GM13976 (cell line): ENCODE measurements around the gene CFAP57.

Source experiments
- DNase-seq: peaks from one replicate; pipeline ENCODE4 v3.0.0; 2012; ENCODE audit warnings: low spot score
- in situ Hi-C: fragments of 300-500 bp; cut with MboI; formaldehyde crosslinking; loops from one replicate; pipeline ENCODE4 v1.12.0; 2022; ENCODE audit warnings: low sequenced_read_pairs, mixed read lengths, inconsistent platforms; ENCODE audit not compliant: unreplicated experiment
- TF ChIP-seq, protein P1 (sequence below): IDR thresholded peaks from 2 replicates; pipeline ENCODE4 v1.5.1; 2012; ENCODE audit warnings: borderline replicate concordance, mild to moderate bottlenecking; ENCODE audit not compliant: insufficient read depth; ENCODE audit errors: extremely low read depth, missing control alignments, control extremely low read depth

The CFAP57 gene

DNA sequence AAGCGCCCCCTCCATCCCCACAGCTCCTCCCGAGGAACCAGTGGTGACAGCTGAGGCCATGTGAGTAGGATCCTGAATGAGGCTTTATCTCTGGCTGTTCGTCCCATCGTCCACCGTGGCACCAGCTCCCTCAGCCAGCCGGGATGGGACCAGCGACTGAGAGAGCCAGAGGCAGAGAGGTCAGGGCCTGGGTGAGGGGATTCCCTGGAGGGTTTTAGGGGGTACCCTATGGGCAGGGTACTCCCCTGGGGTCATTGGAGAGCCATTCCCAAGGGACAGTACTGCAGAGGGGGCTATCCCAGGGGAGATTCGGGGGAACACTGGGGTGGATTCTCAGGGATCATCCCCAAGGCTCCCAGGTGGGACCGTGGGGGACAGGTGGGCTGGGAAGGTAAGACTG is 100.0 kb downstream of the CFAP57 start:
- TF ChIP-seq, protein P1, sequence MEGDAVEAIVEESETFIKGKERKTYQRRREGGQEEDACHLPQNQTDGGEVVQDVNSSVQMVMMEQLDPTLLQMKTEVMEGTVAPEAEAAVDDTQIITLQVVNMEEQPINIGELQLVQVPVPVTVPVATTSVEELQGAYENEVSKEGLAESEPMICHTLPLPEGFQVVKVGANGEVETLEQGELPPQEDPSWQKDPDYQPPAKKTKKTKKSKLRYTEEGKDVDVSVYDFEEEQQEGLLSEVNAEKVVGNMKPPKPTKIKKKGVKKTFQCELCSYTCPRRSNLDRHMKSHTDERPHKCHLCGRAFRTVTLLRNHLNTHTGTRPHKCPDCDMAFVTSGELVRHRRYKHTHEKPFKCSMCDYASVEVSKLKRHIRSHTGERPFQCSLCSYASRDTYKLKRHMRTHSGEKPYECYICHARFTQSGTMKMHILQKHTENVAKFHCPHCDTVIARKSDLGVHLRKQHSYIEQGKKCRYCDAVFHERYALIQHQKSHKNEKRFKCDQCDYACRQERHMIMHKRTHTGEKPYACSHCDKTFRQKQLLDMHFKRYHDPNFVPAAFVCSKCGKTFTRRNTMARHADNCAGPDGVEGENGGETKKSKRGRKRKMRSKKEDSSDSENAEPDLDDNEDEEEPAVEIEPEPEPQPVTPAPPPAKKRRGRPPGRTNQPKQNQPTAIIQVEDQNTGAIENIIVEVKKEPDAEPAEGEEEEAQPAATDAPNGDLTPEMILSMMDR: no peak
- DNase-seq: peak; percentile 21
- in situ Hi-C loops: no loop called here

DNA sequence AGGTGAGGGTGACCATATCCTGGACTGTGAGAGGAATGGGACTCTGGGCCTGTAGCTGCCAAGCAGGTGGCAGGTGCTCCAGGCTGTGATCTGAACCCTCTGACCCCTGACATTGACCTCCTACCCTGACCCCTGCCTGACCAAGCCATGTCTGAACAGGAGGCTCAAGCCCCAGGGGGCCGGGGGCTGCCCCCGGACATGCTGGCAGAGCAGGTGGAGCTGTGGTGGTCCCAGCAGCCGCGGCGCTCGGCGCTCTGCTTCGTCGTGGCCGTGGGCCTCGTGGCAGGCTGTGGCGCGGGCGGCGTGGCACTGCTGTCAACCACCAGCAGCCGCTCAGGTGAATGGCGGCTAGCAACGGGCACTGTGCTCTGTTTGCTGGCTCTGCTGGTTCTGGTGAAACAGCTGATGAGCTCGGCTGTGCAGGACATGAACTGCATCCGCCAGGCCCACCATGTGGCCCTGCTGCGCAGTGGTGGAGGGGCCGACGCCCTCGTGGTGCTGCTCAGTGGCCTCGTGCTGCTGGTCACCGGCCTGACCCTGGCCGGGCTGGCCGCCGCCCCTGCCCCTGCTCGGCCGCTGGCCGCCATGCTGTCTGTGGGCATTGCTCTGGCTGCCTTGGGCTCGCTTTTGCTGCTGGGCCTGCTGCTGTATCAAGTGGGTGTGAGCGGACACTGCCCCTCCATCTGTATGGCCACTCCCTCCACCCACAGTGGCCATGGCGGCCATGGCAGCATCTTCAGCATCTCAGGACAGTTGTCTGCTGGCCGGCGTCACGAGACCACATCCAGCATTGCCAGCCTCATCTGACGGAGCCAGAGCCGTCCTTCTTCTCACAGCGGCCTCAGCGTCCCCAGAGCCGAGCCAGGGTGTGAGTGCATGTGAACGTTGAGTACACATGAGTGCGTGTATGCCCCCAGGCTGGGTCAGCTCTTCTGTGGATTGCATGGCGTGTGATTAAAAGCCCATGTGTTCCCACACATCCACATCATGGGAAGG is 100.7 kb downstream of the CFAP57 start:
- in situ Hi-C loops: no loop called here

DNA sequence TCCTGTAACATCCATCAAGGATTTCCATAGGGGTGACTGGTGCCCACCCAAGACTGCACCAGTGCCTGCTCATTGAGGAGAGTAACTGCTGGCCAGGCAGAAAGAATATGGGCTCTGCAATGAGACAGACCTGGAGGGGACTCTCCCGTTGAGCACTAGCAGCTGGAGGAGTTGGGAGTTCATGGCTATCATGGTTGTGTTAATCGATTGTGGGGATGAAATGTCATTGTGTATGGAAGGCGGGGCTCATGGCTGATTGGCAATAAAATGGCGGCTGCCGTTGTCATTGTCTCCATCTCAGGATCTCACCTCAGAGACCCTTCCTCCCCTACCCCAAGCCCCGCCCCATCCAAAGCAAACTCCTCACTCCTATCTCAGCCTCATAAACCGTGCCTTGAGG is 101.6 kb downstream of the CFAP57 start:
- TF ChIP-seq, protein P1: no peak
- peak; percentile 16 for DNase-seq
- in situ Hi-C loops: no loop called here

More for the DNA sequence above, 100.7 kb downstream of the CFAP57 start:
- DNase-seq: peak; percentile 18
- TF ChIP-seq, protein P1: no peak

DNA sequence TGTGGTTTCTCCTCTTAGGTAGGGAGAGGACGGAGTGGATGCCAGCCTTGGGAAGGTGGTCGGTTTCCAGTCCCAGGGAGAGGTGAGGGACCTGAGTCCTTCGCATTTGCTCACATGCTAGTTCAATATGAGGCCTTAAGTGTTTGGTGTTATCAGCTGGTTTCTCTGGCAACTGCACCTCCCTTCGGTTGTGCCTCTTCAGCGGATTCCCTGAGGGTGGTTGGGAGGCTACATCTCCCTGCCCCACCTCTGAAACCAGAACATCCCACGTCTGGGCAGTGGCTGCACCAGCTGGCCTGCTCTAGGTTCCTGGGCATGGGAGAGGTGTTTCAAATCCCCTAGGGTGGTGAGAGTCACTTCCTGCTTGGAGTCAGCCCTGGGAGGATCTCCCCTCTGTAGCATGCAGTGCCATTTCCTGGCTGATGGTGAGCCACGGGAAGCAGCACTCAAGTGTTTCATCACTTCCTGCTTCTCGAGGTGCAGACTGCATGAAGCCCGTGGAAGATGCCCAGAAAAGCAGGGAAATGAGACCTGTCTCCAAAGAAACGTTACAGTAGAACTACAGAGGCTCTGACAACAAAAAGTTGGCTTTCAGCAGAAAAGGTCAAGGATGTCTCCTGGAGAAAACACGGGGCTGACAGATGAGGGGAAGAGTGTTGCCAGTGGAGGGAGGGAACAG is 102.1 kb downstream of the CFAP57 start:
- TF ChIP-seq, protein P1: no peak
- in situ Hi-C loops: no loop called here
- DNase-seq: peak; percentile 18

DNA sequence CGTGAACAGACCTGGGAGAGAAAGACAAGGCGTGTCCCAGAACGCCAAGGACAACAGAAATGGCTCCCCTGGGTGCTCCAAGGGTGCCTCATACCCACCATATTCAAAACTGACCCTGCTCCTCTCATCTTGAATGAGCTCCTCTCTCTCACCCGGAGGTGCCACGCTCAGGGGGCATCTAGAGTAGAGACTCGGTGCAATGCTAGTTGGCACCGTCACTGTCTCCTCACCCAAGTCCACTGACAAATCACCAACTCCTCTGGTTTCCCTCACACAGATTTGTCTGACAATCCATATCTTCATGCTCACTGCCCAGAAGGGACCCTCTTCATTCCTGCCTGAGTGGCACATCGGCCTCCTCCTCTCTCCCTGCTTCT is 102.7 kb downstream of the CFAP57 start:
- in situ Hi-C loops: no loop called here
- TF ChIP-seq, protein P1: no peak
- no peak for DNase-seq

DNA sequence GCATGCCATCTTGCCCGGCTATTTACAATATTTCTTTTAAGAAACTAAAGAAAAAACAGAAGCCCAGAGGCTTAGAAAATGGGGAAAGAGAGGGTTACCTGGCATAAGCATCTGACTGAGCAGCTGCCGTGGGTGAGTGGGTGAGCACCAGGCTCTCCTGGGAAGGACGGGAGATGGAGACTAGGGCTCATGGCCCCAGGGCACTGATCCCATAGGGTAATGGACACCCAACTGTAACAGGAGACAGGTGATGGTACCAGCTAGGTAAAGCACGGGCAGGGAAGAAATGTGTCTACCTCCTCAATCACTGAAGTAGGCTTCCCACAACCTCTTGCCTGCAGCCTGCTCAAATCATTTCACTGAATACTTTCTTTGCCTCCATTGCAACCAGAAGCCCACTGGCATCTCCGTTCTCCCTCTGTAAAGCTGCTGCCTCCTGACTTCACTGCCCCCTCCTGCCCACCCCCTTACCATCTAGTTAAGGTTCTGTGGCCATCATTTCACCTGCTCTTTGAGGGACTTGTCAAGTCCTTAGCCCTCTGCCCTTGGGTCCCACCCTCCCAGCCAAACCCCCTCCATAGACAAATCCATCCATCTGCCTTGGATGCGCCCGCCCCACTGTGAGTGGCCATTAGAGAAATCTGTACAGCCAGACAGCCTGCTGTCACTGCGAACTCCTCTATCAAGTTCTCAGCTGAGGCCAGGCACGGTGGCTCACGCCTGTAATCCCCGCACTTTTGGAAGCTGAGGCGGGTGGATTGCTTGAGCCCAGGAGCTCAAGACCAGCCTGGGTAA is 103.9 kb downstream of the CFAP57 start:
- TF ChIP-seq, protein P1: no peak
- DNase-seq: no peak
- in situ Hi-C loops: no loop called here
